Neural cell (in vitro differentiated cells): ENCODE data around the gene KCNK13. TPM values are rescaled to one million over a fixed set of nuclear protein-coding genes. Genes with fewer than 3 reads are reported as not detected.

Experiments used
- H2AFZ ChIP-seq: fragments of 200-600, 300-800 bp; sonication (generic), shearing (Covaris generic); 2 replicates; pipeline ENCODE4 v1.6.0; 2014; ENCODE audit warnings: low read depth, mild to moderate bottlenecking, antibody characterized with exemption, low read length, moderate library complexity
- H3F3A ChIP-seq: fragments of 200-600 bp; shearing (Covaris generic); 2 replicates; pipeline ENCODE4 v1.6.1; 2016; ENCODE audit warnings: mild to moderate bottlenecking, moderate library complexity, mixed read lengths, antibody characterized with exemption, low read length; ENCODE audit not compliant: insufficient read depth, poor library complexity, severe bottlenecking
- H3K27ac ChIP-seq: fragments of 200-600, 300-800 bp; sonication (generic), shearing (Covaris generic); 2 replicates; pipeline ENCODE4 v1.5.1; 2014; ENCODE audit warnings: mild to moderate bottlenecking, low read length, moderate library complexity
- H3K27me3 ChIP-seq: fragments of 300-800, 200-600 bp; sonication (generic), shearing (Covaris generic); 2 replicates; pipeline ENCODE4 v1.6.0; 2014; ENCODE audit warnings: mild to moderate bottlenecking, low read depth, low read length, moderate library complexity; ENCODE audit not compliant: insufficient read depth
- H3K36me3 ChIP-seq: fragments of 300-800, 200-600 bp; sonication (generic), shearing (Covaris generic); 2 replicates; pipeline ENCODE4 v1.5.1; 2014; ENCODE audit warnings: mild to moderate bottlenecking, antibody characterized with exemption, low read length, moderate library complexity; ENCODE audit not compliant: insufficient read depth
- H3K4me2 ChIP-seq: fragments of 300-800, 200-600 bp; sonication (generic), shearing (Covaris generic); 2 replicates; pipeline ENCODE4 v1.6.0; 2014; ENCODE audit warnings: mild to moderate bottlenecking, low read length
- H3K4me3 ChIP-seq: fragments of 300-800, 200-600 bp; sonication (generic), shearing (Covaris generic); 2 replicates; pipeline ENCODE4 v1.5.1; 2014; ENCODE audit warnings: mild to moderate bottlenecking, low read length, moderate library complexity
- H3K79me2 ChIP-seq: fragments of 200-600 bp; shearing (Covaris generic); replicated peaks from 2 replicates; pipeline ENCODE4 v1.6.0; 2014; ENCODE audit warnings: mild to moderate bottlenecking, low read length, moderate library complexity; ENCODE audit not compliant: insufficient read depth
- H3K9ac ChIP-seq: fragments of 300-800, 200-600 bp; sonication (generic), shearing (Covaris generic); 2 replicates; pipeline ENCODE4 v1.6.1; 2016; ENCODE audit warnings: mild to moderate bottlenecking, low read length, mixed read lengths
- H3K9me2 ChIP-seq: fragments of 200-600 bp; shearing (Covaris generic); 2 replicates; pipeline ENCODE4 v1.6.1; 2016; ENCODE audit warnings: mild to moderate bottlenecking, low read length, mixed read lengths; ENCODE audit not compliant: insufficient read depth
- H3K9me3 ChIP-seq: fragments of 200-600, 300-800 bp; sonication (generic), shearing (Covaris generic); 2 replicates; pipeline ENCODE4 v1.6.1; 2016; ENCODE audit warnings: mild to moderate bottlenecking, mixed run types, low read length, moderate library complexity, mixed read lengths
- H4K20me1 ChIP-seq: fragments of 200-600 bp; shearing (Covaris generic); 2 replicates; pipeline ENCODE4 v1.6.1; 2016; ENCODE audit warnings: mild to moderate bottlenecking, mixed run types; ENCODE audit not compliant: insufficient read depth
- EP300 ChIP-seq: fragments of 450-650 bp; conservative IDR thresholded peaks from 2 replicates; pipeline ENCODE4 v1.6.1; 2014; ENCODE audit warnings: antibody characterized with exemption, mild to moderate bottlenecking, moderate library complexity; ENCODE audit not compliant: poor library complexity, severe bottlenecking
- EZH2 ChIP-seq: fragments of 200-600, 300-800 bp; shearing (Covaris generic), sonication (generic); IDR thresholded peaks from 2 replicates; pipeline ENCODE4 v1.6.1; 2014; ENCODE audit warnings: antibody characterized with exemption, low read length, borderline replicate concordance, mild to moderate bottlenecking; ENCODE audit not compliant: insufficient read depth, poor library complexity, severe bottlenecking
- MXI1 ChIP-seq: fragments of 450-650 bp; conservative IDR thresholded peaks from 2 replicates; pipeline ENCODE4 v1.6.1; 2014; ENCODE audit warnings: antibody characterized with exemption, mild to moderate bottlenecking; ENCODE audit not compliant: poor library complexity, severe bottlenecking
- POLR2AphosphoS5 ChIP-seq: IDR thresholded peaks from 2 replicates; pipeline ENCODE4 v1.6.1; 2012
- RAD21 ChIP-seq: fragments of 450-650 bp; conservative IDR thresholded peaks from 2 replicates; pipeline ENCODE4 v1.6.1; 2014; ENCODE audit warnings: antibody characterized with exemption, mild to moderate bottlenecking, moderate library complexity
- SMC3 ChIP-seq: fragments of 450-650 bp; conservative IDR thresholded peaks from 2 replicates; pipeline ENCODE4 v1.6.1; 2014; ENCODE audit warnings: antibody characterized with exemption, mild to moderate bottlenecking, moderate library complexity; ENCODE audit not compliant: poor library complexity
- TAF1 ChIP-seq: IDR thresholded peaks from 2 replicates; pipeline ENCODE4 v1.6.1; 2012; ENCODE audit warnings: low read depth
- polyA plus RNA-seq: library from polyadenylated mRNA; depleted of rRNA; stranded (reverse); fragments of >200 nt; gene quantifications from 2 replicates; pipeline ENCODE4 v1.2.3, GENCODE V29; 2014
- TF ChIP-seq, protein P1 (sequence below): IDR thresholded peaks from 2 replicates; pipeline ENCODE4 v1.6.1; 2012; ENCODE audit warnings: borderline replicate concordance
- TF ChIP-seq, protein P2 (sequence below): fragments of 450-650 bp; IDR thresholded peaks from 2 replicates; pipeline ENCODE4 v1.5.1; 2014; ENCODE audit warnings: antibody characterized with exemption, mild to moderate bottlenecking, moderate library complexity; ENCODE audit not compliant: poor library complexity, severe bottlenecking

The KCNK13 gene
- polyA plus RNA-seq, 1 donor from 2014 or later: 0.11 TPM

DNA sequence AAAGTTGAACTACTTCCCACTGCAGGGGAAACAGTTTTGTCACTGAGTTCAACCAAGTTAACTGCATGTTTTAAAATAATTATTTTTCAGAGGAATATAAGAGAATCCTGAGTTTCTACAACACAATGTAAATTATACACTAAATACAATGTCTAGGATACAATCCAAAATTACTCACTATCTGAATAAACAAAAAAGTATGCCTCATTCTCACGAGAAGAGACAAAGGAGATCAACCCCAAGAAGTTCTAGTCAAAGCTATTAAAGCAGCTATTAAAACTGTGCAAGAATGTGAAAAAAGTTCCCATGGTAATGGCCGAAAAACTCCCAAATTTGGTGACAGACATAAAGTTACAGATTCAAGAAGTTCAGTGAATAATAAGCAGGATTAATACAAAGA, 8.8 kb upstream of the KCNK13 start:
- Histone ChIP-seq H4K20me1 (no peaks in the 10 kb centered on the region), H3K27me3 (peaks cover under 1% of the 10 kb centered on the region), H3K79me2 (no peaks in the 10 kb centered on the region), H3K36me3 (no peaks in the 10 kb centered on the region), H3K9me3 (no peaks in the 10 kb centered on the region), H3K4me2 (no peak overlapping the region), H3K4me3 (no peak overlapping the region), H2AFZ (no peak overlapping the region), H3K9me2 (no peaks in the 10 kb centered on the region), H3F3A (no peaks in the 10 kb centered on the region), H3K27ac (no peak overlapping the region), H3K9ac (no peak overlapping the region)
- TF ChIP-seq, protein P1, sequence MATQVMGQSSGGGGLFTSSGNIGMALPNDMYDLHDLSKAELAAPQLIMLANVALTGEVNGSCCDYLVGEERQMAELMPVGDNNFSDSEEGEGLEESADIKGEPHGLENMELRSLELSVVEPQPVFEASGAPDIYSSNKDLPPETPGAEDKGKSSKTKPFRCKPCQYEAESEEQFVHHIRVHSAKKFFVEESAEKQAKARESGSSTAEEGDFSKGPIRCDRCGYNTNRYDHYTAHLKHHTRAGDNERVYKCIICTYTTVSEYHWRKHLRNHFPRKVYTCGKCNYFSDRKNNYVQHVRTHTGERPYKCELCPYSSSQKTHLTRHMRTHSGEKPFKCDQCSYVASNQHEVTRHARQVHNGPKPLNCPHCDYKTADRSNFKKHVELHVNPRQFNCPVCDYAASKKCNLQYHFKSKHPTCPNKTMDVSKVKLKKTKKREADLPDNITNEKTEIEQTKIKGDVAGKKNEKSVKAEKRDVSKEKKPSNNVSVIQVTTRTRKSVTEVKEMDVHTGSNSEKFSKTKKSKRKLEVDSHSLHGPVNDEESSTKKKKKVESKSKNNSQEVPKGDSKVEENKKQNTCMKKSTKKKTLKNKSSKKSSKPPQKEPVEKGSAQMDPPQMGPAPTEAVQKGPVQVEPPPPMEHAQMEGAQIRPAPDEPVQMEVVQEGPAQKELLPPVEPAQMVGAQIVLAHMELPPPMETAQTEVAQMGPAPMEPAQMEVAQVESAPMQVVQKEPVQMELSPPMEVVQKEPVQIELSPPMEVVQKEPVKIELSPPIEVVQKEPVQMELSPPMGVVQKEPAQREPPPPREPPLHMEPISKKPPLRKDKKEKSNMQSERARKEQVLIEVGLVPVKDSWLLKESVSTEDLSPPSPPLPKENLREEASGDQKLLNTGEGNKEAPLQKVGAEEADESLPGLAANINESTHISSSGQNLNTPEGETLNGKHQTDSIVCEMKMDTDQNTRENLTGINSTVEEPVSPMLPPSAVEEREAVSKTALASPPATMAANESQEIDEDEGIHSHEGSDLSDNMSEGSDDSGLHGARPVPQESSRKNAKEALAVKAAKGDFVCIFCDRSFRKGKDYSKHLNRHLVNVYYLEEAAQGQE: no peak
- TF ChIP-seq TAF1 (no peak), EP300 (no peak), POLR2AphosphoS5 (no peak), MXI1 (no peak), RAD21 (no peak), SMC3 (no peak), EZH2 (no peak)
- TF ChIP-seq, protein P2, sequence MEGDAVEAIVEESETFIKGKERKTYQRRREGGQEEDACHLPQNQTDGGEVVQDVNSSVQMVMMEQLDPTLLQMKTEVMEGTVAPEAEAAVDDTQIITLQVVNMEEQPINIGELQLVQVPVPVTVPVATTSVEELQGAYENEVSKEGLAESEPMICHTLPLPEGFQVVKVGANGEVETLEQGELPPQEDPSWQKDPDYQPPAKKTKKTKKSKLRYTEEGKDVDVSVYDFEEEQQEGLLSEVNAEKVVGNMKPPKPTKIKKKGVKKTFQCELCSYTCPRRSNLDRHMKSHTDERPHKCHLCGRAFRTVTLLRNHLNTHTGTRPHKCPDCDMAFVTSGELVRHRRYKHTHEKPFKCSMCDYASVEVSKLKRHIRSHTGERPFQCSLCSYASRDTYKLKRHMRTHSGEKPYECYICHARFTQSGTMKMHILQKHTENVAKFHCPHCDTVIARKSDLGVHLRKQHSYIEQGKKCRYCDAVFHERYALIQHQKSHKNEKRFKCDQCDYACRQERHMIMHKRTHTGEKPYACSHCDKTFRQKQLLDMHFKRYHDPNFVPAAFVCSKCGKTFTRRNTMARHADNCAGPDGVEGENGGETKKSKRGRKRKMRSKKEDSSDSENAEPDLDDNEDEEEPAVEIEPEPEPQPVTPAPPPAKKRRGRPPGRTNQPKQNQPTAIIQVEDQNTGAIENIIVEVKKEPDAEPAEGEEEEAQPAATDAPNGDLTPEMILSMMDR: no peak

DNA sequence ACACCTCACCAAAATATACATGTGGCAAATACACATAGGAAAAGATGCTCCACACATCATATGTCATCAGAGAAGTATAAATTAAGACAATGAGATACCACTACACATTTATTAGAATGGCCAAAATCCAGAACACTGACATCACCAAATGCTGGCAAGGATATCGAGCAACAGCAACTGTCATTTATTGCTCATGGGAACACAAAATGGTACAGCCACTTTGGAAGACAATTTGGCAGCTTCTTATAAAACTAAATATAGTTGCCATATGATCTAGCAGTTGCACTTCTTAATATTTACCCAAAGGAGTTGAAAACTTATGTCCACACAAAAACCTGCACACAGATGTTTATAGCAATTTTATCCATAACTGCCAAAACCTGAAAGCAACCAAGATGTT, 7.0 kb upstream of the KCNK13 start:
- H3K9me3 ChIP-seq: no peaks in the 10 kb centered on the region
- no peak overlapping the region for H3K9ac ChIP-seq
- no peaks in the 10 kb centered on the region for H3K9me2 ChIP-seq
- TF ChIP-seq, protein P2: no peak
- TF ChIP-seq POLR2AphosphoS5: no peak
- no peak for TF ChIP-seq RAD21
- TF ChIP-seq TAF1: no peak
- TF ChIP-seq SMC3: no peak
- TF ChIP-seq EP300: no peak
- TF ChIP-seq, protein P1: no peak
- TF ChIP-seq MXI1: no peak
- no peak for TF ChIP-seq EZH2
- H3K36me3 ChIP-seq: no peaks in the 10 kb centered on the region
- no peaks in the 10 kb centered on the region for H3F3A ChIP-seq
- H3K27ac ChIP-seq: no peak overlapping the region
- peaks cover 18% of the 10 kb centered on the region for H3K27me3 ChIP-seq
- H3K79me2 ChIP-seq: no peaks in the 10 kb centered on the region
- H3K4me3 ChIP-seq: no peak overlapping the region
- H4K20me1 ChIP-seq: no peaks in the 10 kb centered on the region
- H3K4me2 ChIP-seq: no peak overlapping the region
- no peak overlapping the region for H2AFZ ChIP-seq
